ENCODE results near the gene IRF2BPL. TPM values are rescaled to one million over a fixed set of nuclear protein-coding genes. Genes with fewer than 3 reads are reported as not detected.

Gene IRF2BPL
- total RNA-seq, 1 experiment from 2014 or later, result 74.6 TPM

DNA sequence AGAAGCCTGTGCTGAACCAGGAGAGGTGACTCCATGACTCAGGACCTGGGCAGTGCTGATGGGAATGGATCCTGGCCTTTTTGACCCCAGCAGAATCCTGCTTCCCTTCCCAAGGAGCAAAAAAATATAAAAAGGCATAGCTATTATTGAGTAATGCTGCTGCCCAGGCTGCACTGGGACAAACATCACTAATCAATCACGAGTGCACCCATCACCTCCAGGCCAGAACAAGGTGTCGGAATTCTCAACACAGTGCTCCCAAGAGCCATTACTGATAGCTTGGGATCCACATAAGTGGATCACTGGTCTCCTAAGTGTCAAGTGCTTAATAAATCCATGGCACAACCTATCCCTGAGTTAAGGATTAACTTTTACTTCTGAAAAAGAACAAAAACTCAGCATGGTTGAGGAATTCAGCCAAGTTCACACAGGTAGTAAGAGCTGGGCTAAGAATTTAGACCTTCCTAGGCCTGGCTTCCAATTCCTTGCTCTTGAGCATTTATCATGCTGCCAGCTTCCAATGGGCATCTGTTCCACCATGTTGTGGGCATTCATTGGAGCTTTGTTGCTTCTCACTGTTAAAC lies 31.9 kb downstream of the IRF2BPL start:
- no peaks in the 10 kb centered on the region for H3K9me2 ChIP-seq (ENCODE audit: insufficient read depth)
- no peaks in the 10 kb centered on the region for H3K9me3 ChIP-seq (ENCODE audit: control insufficient read depth in 1 of 2, insufficient read depth in 1 of 2, low read depth in 1 of 2, low read length in 2 of 2)
- CTCF ChIA-PET, result interaction anchor here (0.8 kb wide), 1 partner anchor 35 kb away, joined by 3 read pairs; no protein-coding TSS in a partner anchor
- DNase-seq (ENCODE audit: low read depth, low spot score) (no peak), ATAC-seq (no peak)
- TF ChIP-seq SRF (IDR thresholded peaks at IDR 0.05; ENCODE audit: low read depth) (no peak), JUND (IDR thresholded peaks at IDR 0.05) (no peak)
- TF ChIP-seq, protein P1, sequence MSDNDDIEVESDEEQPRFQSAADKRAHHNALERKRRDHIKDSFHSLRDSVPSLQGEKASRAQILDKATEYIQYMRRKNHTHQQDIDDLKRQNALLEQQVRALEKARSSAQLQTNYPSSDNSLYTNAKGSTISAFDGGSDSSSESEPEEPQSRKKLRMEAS (IDR thresholded peaks at IDR 0.05), result no peak
- no peaks in the 10 kb centered on the region for H3K79me2 ChIP-seq (ENCODE audit: insufficient read depth, low read length)
- no peak overlapping the region for H3K4me2 ChIP-seq (ENCODE audit: low read length)
- no peak overlapping the region for H2AFZ ChIP-seq (ENCODE audit: low read depth, low read length, poor library complexity, severe bottlenecking)
- H3K27me3 ChIP-seq (ENCODE audit: insufficient read depth, low read length), result no peaks in the 10 kb centered on the region
- H4K20me1 ChIP-seq (ENCODE audit: insufficient read depth), result no peaks in the 10 kb centered on the region
- H3K4me3 ChIP-seq (replicated peaks in 1 of 2; ENCODE audit: low read depth in 1 of 2, low read length in 2 of 2), result no peak overlapping the region
- no peaks in the 10 kb centered on the region for H3K36me3 ChIP-seq (ENCODE audit: control insufficient read depth in 1 of 2, insufficient read depth in 2 of 2, low read length in 2 of 2)
- intact Hi-C loops (cut with micrococcal nuclease), result no loop called here
- RAD21 ChIA-PET (ENCODE audit: low non-redundant PET in 1 of 2, low total read pairs in 2 of 2, uncharacterized antibody in 2 of 2, unreplicated experiment in 2 of 2), result no interaction called here
- no peak overlapping the region for H3K9ac ChIP-seq (ENCODE audit: low read length)
- no peak overlapping the region for H3K27ac ChIP-seq (ENCODE audit: low read depth, low read length)
- no TSS peak for BruUV-seq (replicated peaks)
- peaks cover 3 to 25% of the 10 kb centered on the region in 2 experiments; a peak in 3 of 4 replicates for H3K4me1 ChIP-seq (ENCODE audit: control insufficient read depth in 1 of 2, insufficient read depth in 2 of 2, low read length in 2 of 2)
- POLR2A ChIA-PET, result interaction anchor here (0.9 kb wide), 1 partner anchor 10 kb away, joined by 3 read pairs; no protein-coding TSS in a partner anchor

DNA sequence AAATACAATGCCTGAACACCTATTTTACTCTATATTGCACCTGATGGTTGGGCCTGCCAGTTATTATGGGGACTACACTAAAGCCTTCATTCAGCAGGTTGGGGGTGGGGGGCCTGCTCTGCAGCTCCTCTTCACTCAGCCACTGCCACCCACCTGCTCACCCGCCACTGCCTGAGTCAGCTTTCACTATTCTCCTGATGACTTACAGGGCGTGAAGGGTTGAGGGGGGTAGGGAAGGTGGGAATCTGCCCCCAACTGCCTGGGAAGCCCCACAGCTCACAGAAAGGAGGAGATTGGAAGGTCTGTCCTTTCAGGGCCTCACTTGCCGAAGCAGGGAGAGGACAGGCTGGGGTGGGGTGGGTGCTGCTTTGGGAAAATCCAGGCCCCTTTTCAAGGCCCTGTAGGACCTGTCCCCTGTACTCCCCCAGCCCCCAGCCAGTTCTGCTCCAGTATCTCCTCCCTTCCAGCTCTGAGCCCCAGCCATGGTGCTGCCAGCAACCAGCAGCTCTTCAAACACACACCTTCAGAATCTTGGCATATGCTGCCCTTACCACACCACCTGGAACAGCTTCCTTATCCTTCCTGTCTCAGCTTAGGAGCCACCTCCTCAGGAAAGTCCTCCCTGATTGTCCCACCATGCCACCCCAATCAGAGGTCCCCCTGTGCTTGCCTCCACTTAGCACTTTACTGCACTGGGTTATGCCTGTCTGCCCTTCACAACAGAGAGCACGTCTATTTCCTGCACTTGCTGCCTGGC lies 33.1 kb downstream of the IRF2BPL start:
- no peaks in the 10 kb centered on the region for H4K20me1 ChIP-seq (ENCODE audit: insufficient read depth)
- RAD21 ChIA-PET (ENCODE audit: low non-redundant PET in 1 of 2, low total read pairs in 2 of 2, uncharacterized antibody in 2 of 2, unreplicated experiment in 2 of 2), result no interaction called here
- no peak for TF ChIP-seq YY1 (IDR thresholded peaks at IDR 0.05; ENCODE audit: extremely low read depth, insufficient replicate concordance, low read depth, low read length)
- TF ChIP-seq ZFX (IDR thresholded peaks at IDR 0.05), result no peak
- no peak for TF ChIP-seq JUND (IDR thresholded peaks at IDR 0.05)
- TF ChIP-seq ZNF274 (IDR thresholded peaks at IDR 0.05; ENCODE audit: low read depth, low read length), result no peak
- TF ChIP-seq SIN3A (IDR thresholded peaks at IDR 0.05; ENCODE audit: low read depth), result no peak
- no peak for TF ChIP-seq SP1 (IDR thresholded peaks at IDR 0.05; ENCODE audit: low read depth)
- TF ChIP-seq TCF7L2 (IDR thresholded peaks at IDR 0.05; ENCODE audit: borderline replicate concordance, extremely low read depth, insufficient read depth, insufficient read length), result no peak
- no peak for TF ChIP-seq POLR2A (IDR thresholded peaks at IDR 0.05; ENCODE audit: borderline replicate concordance, extremely low read depth, insufficient read depth, insufficient read length)
- TF ChIP-seq RAD21 (IDR thresholded peaks at IDR 0.05; ENCODE audit: low read depth), result no peak
- H2AFZ ChIP-seq (ENCODE audit: low read depth, low read length, poor library complexity, severe bottlenecking), result no peak overlapping the region
- H3K9ac ChIP-seq (ENCODE audit: low read length), result no peak overlapping the region
- intact Hi-C loops (cut with micrococcal nuclease), result no loop called here
- H3K79me2 ChIP-seq (ENCODE audit: insufficient read depth, low read length), result no peaks in the 10 kb centered on the region
- POLR2A ChIA-PET, result interaction anchor here (0.7 to 1.2 kb wide), 2 partner anchors 10 to 33 kb away, joined by 3 to 4 read pairs; no protein-coding TSS in a partner anchor
- no peaks in the 10 kb centered on the region for H3K27me3 ChIP-seq (ENCODE audit: insufficient read depth, low read length)
- peaks cover 3 to 22% of the 10 kb centered on the region in 2 experiments; a peak in 3 of 4 replicates for H3K4me1 ChIP-seq (ENCODE audit: control insufficient read depth in 1 of 2, insufficient read depth in 2 of 2, low read length in 2 of 2)
- H3K4me2 ChIP-seq (ENCODE audit: low read length), result no peak overlapping the region
- H3K4me3 ChIP-seq (replicated peaks in 1 of 2; ENCODE audit: low read depth in 1 of 2, low read length in 2 of 2), result no peak overlapping the region
- no peak overlapping the region for H3K27ac ChIP-seq (ENCODE audit: low read depth, low read length)
- ATAC-seq, result no peak
- CTCF ChIA-PET, result no interaction called here
- no peaks in the 10 kb centered on the region for H3K9me2 ChIP-seq (ENCODE audit: insufficient read depth)
- DNase-seq (ENCODE audit: low read depth, low spot score), result no peak
- no TSS peak for BruUV-seq (replicated peaks)
- H3K9me3 ChIP-seq (ENCODE audit: control insufficient read depth in 1 of 2, insufficient read depth in 1 of 2, low read depth in 1 of 2, low read length in 2 of 2), result no peaks in the 10 kb centered on the region
- H3K36me3 ChIP-seq (ENCODE audit: control insufficient read depth in 1 of 2, insufficient read depth in 2 of 2, low read length in 2 of 2), result no peaks in the 10 kb centered on the region
